HPDE6-E6E7 (cell line): Measurements from ENCODE around the gene PAPPA.

Source experiments
- DNase-seq: peaks from one replicate; pipeline ENCODE4 v3.0.0; 2011; ENCODE audit warnings: missing footprints; ENCODE audit errors: extremely low spot score

The PAPPA gene

GRCh38 chr9:116345393-116345792, 191.8 kb downstream of the PAPPA start:
- DNase-seq: no peak

- DNase-seq: no peak
Measured at GRCh38 chr9:116345817-116346216, 192.2 kb downstream of the PAPPA start.

GRCh38 chr9:116349684-116350083, 196.1 kb downstream of the PAPPA start:
- no peak for DNase-seq

GRCh38 chr9:116350213-116350612, 196.6 kb downstream of the PAPPA start:
- no peak for DNase-seq

GRCh38 chr9:116352958-116353357, 199.4 kb downstream of the PAPPA start:
- no peak for DNase-seq

- DNase-seq: no peak
Measured at GRCh38 chr9:116355153-116355921, 201.7 kb downstream of the PAPPA start.

- DNase-seq: no peak
Measured at GRCh38 chr9:116358251-116358650, 204.7 kb downstream of the PAPPA start.

GRCh38 chr9:116360016-116360415, 206.4 kb downstream of the PAPPA start:
- DNase-seq: no peak

- DNase-seq: no peak
Measured at GRCh38 chr9:116360989-116361388, 207.4 kb downstream of the PAPPA start.

- no peak for DNase-seq
Measured at GRCh38 chr9:116361547-116361946, 208.0 kb downstream of the PAPPA start.

- DNase-seq: no peak
Measured at GRCh38 chr9:116362493-116362892, 208.9 kb downstream of the PAPPA start.

- peak; percentile 28 for DNase-seq
Measured at GRCh38 chr9:116365056-116365471, 211.5 kb downstream of the PAPPA start.

GRCh38 chr9:116366241-116366640, 212.7 kb downstream of the PAPPA start:
- no peak for DNase-seq

- DNase-seq: no peak
Measured at GRCh38 chr9:116368680-116369079, 215.1 kb downstream of the PAPPA start.

- DNase-seq: no peak
Measured at GRCh38 chr9:116369706-116370105, 216.1 kb downstream of the PAPPA start.

GRCh38 chr9:116370556-116370955, 217.0 kb downstream of the PAPPA start:
- DNase-seq: no peak

- DNase-seq: no peak
Measured at GRCh38 chr9:116372081-116372673, 218.6 kb downstream of the PAPPA start.

- no peak for DNase-seq
Measured at GRCh38 chr9:116372786-116373185, 219.2 kb downstream of the PAPPA start.

- DNase-seq: peak; percentile 85
Measured at GRCh38 chr9:116377179-116377798, 223.7 kb downstream of the PAPPA start.

- no peak for DNase-seq
Measured at GRCh38 chr9:116378873-116379272, 225.3 kb downstream of the PAPPA start.

- no peak for DNase-seq
Measured at GRCh38 chr9:116379821-116380220, 226.2 kb downstream of the PAPPA start.

GRCh38 chr9:116380496-116380995, 227.0 kb downstream of the PAPPA start:
- no peak for DNase-seq

GRCh38 chr9:116381350-116381749, 227.8 kb downstream of the PAPPA start:
- no peak for DNase-seq
